ENCODE data around the gene ZNF682.

DNA sequence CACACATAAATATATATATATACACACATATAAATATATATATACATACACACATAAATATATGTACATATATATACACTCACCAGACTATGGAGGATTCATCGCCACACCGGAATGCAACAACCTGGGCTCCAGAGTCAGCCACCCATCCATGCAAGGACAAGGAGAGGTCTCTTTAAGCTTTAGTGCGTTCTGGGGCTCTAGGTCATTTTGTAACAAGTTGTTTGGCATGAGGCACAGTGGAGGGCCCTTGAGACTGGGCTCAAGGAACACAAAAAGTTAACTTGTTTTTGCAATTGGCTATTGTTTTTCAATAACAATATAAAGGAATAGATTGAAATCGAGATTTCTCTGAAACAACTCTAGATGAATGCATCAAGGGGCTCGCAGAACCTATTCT lies 33.6 kb upstream of the ZNF682 start:
- no peak for TF ChIP-seq EZH2 (IDR thresholded peaks at IDR 0.05; ENCODE audit: low read depth, unreplicated experiment)
- TF ChIP-seq, protein P1, sequence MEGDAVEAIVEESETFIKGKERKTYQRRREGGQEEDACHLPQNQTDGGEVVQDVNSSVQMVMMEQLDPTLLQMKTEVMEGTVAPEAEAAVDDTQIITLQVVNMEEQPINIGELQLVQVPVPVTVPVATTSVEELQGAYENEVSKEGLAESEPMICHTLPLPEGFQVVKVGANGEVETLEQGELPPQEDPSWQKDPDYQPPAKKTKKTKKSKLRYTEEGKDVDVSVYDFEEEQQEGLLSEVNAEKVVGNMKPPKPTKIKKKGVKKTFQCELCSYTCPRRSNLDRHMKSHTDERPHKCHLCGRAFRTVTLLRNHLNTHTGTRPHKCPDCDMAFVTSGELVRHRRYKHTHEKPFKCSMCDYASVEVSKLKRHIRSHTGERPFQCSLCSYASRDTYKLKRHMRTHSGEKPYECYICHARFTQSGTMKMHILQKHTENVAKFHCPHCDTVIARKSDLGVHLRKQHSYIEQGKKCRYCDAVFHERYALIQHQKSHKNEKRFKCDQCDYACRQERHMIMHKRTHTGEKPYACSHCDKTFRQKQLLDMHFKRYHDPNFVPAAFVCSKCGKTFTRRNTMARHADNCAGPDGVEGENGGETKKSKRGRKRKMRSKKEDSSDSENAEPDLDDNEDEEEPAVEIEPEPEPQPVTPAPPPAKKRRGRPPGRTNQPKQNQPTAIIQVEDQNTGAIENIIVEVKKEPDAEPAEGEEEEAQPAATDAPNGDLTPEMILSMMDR (conservative IDR thresholded peaks at IDR 0.05; ENCODE audit: low read depth in 2 of 2): no peak
- no peak for TF ChIP-seq EZH2phosphoT487 (IDR thresholded peaks at IDR 0.05; ENCODE audit: unreplicated experiment)
- TF ChIP-seq POLR2AphosphoS5 (IDR thresholded peaks at IDR 0.05; ENCODE audit: low read depth): no peak
- no peak for TF ChIP-seq CREB1 (CRISPR knock-in tag; IDR thresholded peaks at IDR 0.05; ENCODE audit: low read depth)
- no peak for TF ChIP-seq JUNB (IDR thresholded peaks at IDR 0.05; ENCODE audit: unreplicated experiment)
- no peak for TF ChIP-seq NANOG (IDR thresholded peaks at IDR 0.05; ENCODE audit: borderline replicate concordance)
- TF ChIP-seq, protein P2, sequence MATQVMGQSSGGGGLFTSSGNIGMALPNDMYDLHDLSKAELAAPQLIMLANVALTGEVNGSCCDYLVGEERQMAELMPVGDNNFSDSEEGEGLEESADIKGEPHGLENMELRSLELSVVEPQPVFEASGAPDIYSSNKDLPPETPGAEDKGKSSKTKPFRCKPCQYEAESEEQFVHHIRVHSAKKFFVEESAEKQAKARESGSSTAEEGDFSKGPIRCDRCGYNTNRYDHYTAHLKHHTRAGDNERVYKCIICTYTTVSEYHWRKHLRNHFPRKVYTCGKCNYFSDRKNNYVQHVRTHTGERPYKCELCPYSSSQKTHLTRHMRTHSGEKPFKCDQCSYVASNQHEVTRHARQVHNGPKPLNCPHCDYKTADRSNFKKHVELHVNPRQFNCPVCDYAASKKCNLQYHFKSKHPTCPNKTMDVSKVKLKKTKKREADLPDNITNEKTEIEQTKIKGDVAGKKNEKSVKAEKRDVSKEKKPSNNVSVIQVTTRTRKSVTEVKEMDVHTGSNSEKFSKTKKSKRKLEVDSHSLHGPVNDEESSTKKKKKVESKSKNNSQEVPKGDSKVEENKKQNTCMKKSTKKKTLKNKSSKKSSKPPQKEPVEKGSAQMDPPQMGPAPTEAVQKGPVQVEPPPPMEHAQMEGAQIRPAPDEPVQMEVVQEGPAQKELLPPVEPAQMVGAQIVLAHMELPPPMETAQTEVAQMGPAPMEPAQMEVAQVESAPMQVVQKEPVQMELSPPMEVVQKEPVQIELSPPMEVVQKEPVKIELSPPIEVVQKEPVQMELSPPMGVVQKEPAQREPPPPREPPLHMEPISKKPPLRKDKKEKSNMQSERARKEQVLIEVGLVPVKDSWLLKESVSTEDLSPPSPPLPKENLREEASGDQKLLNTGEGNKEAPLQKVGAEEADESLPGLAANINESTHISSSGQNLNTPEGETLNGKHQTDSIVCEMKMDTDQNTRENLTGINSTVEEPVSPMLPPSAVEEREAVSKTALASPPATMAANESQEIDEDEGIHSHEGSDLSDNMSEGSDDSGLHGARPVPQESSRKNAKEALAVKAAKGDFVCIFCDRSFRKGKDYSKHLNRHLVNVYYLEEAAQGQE (IDR thresholded peaks at IDR 0.05; ENCODE audit: unreplicated experiment): no peak
- TF ChIP-seq STAT1 (IDR thresholded peaks at IDR 0.05; ENCODE audit: unreplicated experiment): no peak
- TF ChIP-seq, protein P3, sequence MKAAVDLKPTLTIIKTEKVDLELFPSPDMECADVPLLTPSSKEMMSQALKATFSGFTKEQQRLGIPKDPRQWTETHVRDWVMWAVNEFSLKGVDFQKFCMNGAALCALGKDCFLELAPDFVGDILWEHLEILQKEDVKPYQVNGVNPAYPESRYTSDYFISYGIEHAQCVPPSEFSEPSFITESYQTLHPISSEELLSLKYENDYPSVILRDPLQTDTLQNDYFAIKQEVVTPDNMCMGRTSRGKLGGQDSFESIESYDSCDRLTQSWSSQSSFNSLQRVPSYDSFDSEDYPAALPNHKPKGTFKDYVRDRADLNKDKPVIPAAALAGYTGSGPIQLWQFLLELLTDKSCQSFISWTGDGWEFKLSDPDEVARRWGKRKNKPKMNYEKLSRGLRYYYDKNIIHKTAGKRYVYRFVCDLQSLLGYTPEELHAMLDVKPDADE (IDR thresholded peaks at IDR 0.05): no peak
- no peak for TF ChIP-seq ZNF114 (CRISPR knock-in tag; IDR thresholded peaks at IDR 0.05)
- no peak for TF ChIP-seq ZNF331 (CRISPR knock-in tag; IDR thresholded peaks at IDR 0.05; ENCODE audit: low read depth)
- TF ChIP-seq, protein P4, sequence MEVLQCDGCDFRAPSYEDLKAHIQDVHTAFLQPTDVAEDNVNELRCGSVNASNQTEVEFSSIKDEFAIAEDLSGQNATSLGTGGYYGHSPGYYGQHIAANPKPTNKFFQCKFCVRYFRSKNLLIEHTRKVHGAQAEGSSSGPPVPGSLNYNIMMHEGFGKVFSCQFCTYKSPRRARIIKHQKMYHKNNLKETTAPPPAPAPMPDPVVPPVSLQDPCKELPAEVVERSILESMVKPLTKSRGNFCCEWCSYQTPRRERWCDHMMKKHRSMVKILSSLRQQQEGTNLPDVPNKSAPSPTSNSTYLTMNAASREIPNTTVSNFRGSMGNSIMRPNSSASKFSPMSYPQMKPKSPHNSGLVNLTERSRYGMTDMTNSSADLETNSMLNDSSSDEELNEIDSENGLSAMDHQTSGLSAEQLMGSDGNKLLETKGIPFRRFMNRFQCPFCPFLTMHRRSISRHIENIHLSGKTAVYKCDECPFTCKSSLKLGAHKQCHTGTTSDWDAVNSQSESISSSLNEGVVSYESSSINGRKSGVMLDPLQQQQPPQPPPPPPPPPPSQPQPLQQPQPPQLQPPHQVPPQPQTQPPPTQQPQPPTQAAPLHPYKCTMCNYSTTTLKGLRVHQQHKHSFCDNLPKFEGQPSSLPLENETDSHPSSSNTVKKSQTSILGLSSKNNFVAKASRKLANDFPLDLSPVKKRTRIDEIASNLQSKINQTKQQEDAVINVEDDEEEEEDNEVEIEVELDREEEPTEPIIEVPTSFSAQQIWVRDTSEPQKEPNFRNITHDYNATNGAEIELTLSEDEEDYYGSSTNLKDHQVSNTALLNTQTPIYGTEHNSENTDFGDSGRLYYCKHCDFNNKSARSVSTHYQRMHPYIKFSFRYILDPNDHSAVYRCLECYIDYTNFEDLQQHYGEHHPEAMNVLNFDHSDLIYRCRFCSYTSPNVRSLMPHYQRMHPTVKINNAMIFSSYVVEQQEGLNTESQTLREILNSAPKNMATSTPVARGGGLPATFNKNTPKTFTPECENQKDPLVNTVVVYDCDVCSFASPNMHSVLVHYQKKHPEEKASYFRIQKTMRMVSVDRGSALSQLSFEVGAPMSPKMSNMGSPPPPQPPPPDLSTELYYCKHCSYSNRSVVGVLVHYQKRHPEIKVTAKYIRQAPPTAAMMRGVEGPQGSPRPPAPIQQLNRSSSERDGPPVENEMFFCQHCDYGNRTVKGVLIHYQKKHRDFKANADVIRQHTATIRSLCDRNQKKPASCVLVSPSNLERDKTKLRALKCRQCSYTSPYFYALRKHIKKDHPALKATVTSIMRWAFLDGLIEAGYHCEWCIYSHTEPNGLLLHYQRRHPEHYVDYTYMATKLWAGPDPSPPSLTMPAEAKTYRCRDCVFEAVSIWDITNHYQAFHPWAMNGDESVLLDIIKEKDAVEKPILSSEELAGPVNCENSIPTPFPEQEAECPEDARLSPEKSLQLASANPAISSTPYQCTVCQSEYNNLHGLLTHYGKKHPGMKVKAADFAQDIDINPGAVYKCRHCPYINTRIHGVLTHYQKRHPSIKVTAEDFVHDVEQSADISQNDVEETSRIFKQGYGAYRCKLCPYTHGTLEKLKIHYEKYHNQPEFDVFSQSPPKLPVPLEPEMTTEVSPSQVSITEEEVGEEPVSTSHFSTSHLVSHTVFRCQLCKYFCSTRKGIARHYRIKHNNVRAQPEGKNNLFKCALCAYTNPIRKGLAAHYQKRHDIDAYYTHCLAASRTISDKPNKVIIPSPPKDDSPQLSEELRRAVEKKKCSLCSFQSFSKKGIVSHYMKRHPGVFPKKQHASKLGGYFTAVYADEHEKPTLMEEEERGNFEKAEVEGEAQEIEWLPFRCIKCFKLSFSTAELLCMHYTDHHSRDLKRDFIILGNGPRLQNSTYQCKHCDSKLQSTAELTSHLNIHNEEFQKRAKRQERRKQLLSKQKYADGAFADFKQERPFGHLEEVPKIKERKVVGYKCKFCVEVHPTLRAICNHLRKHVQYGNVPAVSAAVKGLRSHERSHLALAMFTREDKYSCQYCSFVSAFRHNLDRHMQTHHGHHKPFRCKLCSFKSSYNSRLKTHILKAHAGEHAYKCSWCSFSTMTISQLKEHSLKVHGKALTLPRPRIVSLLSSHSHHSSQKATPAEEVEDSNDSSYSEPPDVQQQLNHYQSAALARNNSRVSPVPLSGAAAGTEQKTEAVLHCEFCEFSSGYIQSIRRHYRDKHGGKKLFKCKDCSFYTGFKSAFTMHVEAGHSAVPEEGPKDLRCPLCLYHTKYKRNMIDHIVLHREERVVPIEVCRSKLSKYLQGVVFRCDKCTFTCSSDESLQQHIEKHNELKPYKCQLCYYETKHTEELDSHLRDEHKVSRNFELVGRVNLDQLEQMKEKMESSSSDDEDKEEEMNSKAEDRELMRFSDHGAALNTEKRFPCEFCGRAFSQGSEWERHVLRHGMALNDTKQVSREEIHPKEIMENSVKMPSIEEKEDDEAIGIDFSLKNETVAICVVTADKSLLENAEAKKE (CRISPR knock-in tag; IDR thresholded peaks at IDR 0.05): no peak
